ENCODE data around the gene KANK3. TPM values are rescaled to one million over a fixed set of nuclear protein-coding genes. Genes with fewer than 3 reads are reported as not detected.

KANK3 gene
- total and polyA plus RNA-seq, 9 donors = 9.4 to 18.9 (median 12.4) TPM

GRCh38 chr19:8331263-8331845, 11.7 kb downstream of the KANK3 start:
- DNase-seq = no peak
- Histone ChIP-seq H3K9me3 (replicated peaks; ENCODE audit: control insufficient read depth, low read depth, low read length) (peaks cover 4% of the 10 kb centered on the region), H3K36me3 (ENCODE audit: control insufficient read depth, insufficient read depth, low read length) (no peaks in the 10 kb centered on the region), H3K4me1 (ENCODE audit: control insufficient read depth, insufficient read depth, low read length) (peaks cover 16% of the 10 kb centered on the region), H3K4me3 (ENCODE audit: low read length) (no peak overlapping the region), H3K27me3 (ENCODE audit: control insufficient read depth, insufficient read depth, low read length) (peaks cover 52% of the 10 kb centered on the region), H3K27ac (ENCODE audit: low read length) (no peak overlapping the region)
- 80% methylated on average over 3 of the region's 8 CpGs for WGBS (ENCODE audit: insufficient coverage)

- Histone ChIP-seq H3K9me3 (replicated peaks; ENCODE audit: control insufficient read depth, low read depth, low read length) (peaks cover 4% of the 10 kb centered on the region), H3K27ac (ENCODE audit: low read length) (no peak overlapping the region), H3K4me3 (ENCODE audit: low read length) (no peak overlapping the region), H3K4me1 (ENCODE audit: control insufficient read depth, insufficient read depth, low read length) (peaks cover 16% of the 10 kb centered on the region), H3K36me3 (ENCODE audit: control insufficient read depth, insufficient read depth, low read length) (no peaks in the 10 kb centered on the region), H3K27me3 (ENCODE audit: control insufficient read depth, insufficient read depth, low read length) (peaks cover 44% of the 10 kb centered on the region)
- 72% methylated on average over 3 of the region's 3 CpGs for WGBS (ENCODE audit: insufficient coverage)
- no peak for DNase-seq
These were observed 13.1 kb downstream of the KANK3 start for GRCh38 chr19:8329996-8330395.

- Histone ChIP-seq H3K36me3 (ENCODE audit: control insufficient read depth, insufficient read depth, low read length) (peaks cover 19% of the 10 kb centered on the region), H3K4me1 (ENCODE audit: control insufficient read depth, insufficient read depth, low read length) (peaks cover 14% of the 10 kb centered on the region), H3K4me3 (ENCODE audit: low read length) (no peak overlapping the region), H3K27me3 (ENCODE audit: control insufficient read depth, insufficient read depth, low read length) (peaks cover 6% of the 10 kb centered on the region), H3K9me3 (replicated peaks; ENCODE audit: control insufficient read depth, low read depth, low read length) (peaks cover 4% of the 10 kb centered on the region), H3K27ac (ENCODE audit: low read length) (no peak overlapping the region)
- 100% methylated on average over 2 of the region's 3 CpGs for WGBS (ENCODE audit: insufficient coverage)
- DNase-seq = no peak
These were observed 17.6 kb downstream of the KANK3 start for GRCh38 chr19:8325454-8325853.

GRCh38 chr19:8324186-8325050, 18.6 kb downstream of the KANK3 start:
- Histone ChIP-seq H3K4me3 (ENCODE audit: low read length) (no peak overlapping the region), H3K36me3 (ENCODE audit: control insufficient read depth, insufficient read depth, low read length) (peaks cover 19% of the 10 kb centered on the region), H3K4me1 (ENCODE audit: control insufficient read depth, insufficient read depth, low read length) (peaks cover 23% of the 10 kb centered on the region), H3K27ac (ENCODE audit: low read length) (no peak overlapping the region), H3K9me3 (replicated peaks; ENCODE audit: control insufficient read depth, low read depth, low read length) (peaks cover 4% of the 10 kb centered on the region), H3K27me3 (ENCODE audit: control insufficient read depth, insufficient read depth, low read length) (peaks cover 4% of the 10 kb centered on the region)
- 66% methylated on average over 17 of the region's 17 CpGs for WGBS (ENCODE audit: insufficient coverage)
- no peak for DNase-seq

- DNase-seq = no peak
- Histone ChIP-seq H3K9me3 (replicated peaks; ENCODE audit: control insufficient read depth, low read depth, low read length) (peaks cover 4% of the 10 kb centered on the region), H3K4me3 (ENCODE audit: low read length) (no peak overlapping the region), H3K4me1 (ENCODE audit: control insufficient read depth, insufficient read depth, low read length) (peaks cover 23% of the 10 kb centered on the region), H3K27ac (ENCODE audit: low read length) (no peak overlapping the region), H3K27me3 (ENCODE audit: control insufficient read depth, insufficient read depth, low read length) (peaks cover 4% of the 10 kb centered on the region), H3K36me3 (ENCODE audit: control insufficient read depth, insufficient read depth, low read length) (peaks cover 19% of the 10 kb centered on the region)
- WGBS (ENCODE audit: insufficient coverage) = 100% methylated on average over 1 of the region's 1 CpG
These were observed 19.3 kb downstream of the KANK3 start for GRCh38 chr19:8323781-8324185.

- Histone ChIP-seq H3K9me3 (replicated peaks; ENCODE audit: control insufficient read depth, low read depth, low read length) (peaks cover 4% of the 10 kb centered on the region), H3K4me1 (ENCODE audit: control insufficient read depth, insufficient read depth, low read length) (peaks cover 23% of the 10 kb centered on the region), H3K27me3 (ENCODE audit: control insufficient read depth, insufficient read depth, low read length) (peaks cover under 1% of the 10 kb centered on the region), H3K27ac (ENCODE audit: low read length) (no peak overlapping the region), H3K36me3 (ENCODE audit: control insufficient read depth, insufficient read depth, low read length) (peaks cover 21% of the 10 kb centered on the region), H3K4me3 (ENCODE audit: low read length) (peak overlapping the region; percentile 87)
- 69% methylated on average over 4 of the region's 7 CpGs for WGBS (ENCODE audit: insufficient coverage)
- no peak for DNase-seq
These were observed 20.4 kb downstream of the KANK3 start for GRCh38 chr19:8322638-8322997.

- Histone ChIP-seq H3K9me3 (replicated peaks; ENCODE audit: control insufficient read depth, low read depth, low read length) (peaks cover 4% of the 10 kb centered on the region), H3K36me3 (ENCODE audit: control insufficient read depth, insufficient read depth, low read length) (peaks cover 22% of the 10 kb centered on the region), H3K4me3 (ENCODE audit: low read length) (peak overlapping the region; percentile 87), H3K4me1 (ENCODE audit: control insufficient read depth, insufficient read depth, low read length) (peaks cover 23% of the 10 kb centered on the region), H3K27me3 (ENCODE audit: control insufficient read depth, insufficient read depth, low read length) (no peaks in the 10 kb centered on the region), H3K27ac (ENCODE audit: low read length) (peak overlapping the region; percentile 83)
- WGBS (ENCODE audit: insufficient coverage) = 3% methylated on average over 11 of the region's 30 CpGs
- DNase-seq = no peak
These were observed 20.9 kb downstream of the KANK3 start for GRCh38 chr19:8321986-8322637.

GRCh38 chr19:8321067-8321985, 21.7 kb downstream of the KANK3 start, which contains the start of the genes NDUFA7 and RPS28:
Gene NDUFA7 (minus strand): TSS chr19:8321375. CDS start chr19:8321358, 17 bp downstream.
Gene RPS28 (plus strand): TSS chr19:8321496. CDS start chr19:8321531, 35 bp downstream.
- Histone ChIP-seq H3K9me3 (replicated peaks; ENCODE audit: control insufficient read depth, low read depth, low read length) (no peaks in the 10 kb centered on the region), H3K4me1 (ENCODE audit: control insufficient read depth, insufficient read depth, low read length) (peaks cover 23% of the 10 kb centered on the region)
- under 1% methylated on average over 71 of the region's 72 CpGs for WGBS (ENCODE audit: insufficient coverage)

GRCh38 chr19:8320564-8321066, 22.4 kb downstream of the KANK3 start:
- Histone ChIP-seq H3K4me1 (ENCODE audit: control insufficient read depth, insufficient read depth, low read length) (peaks cover 23% of the 10 kb centered on the region), H3K9me3 (replicated peaks; ENCODE audit: control insufficient read depth, low read depth, low read length) (no peaks in the 10 kb centered on the region), H3K27ac (ENCODE audit: low read length) (peak overlapping the region; percentile 91), H3K27me3 (ENCODE audit: control insufficient read depth, insufficient read depth, low read length) (no peaks in the 10 kb centered on the region), H3K36me3 (ENCODE audit: control insufficient read depth, insufficient read depth, low read length) (peaks cover 33% of the 10 kb centered on the region), H3K4me3 (ENCODE audit: low read length) (peak overlapping the region; percentile 87)
- DNase-seq = no peak
- 4% methylated on average over 16 of the region's 16 CpGs for WGBS (ENCODE audit: insufficient coverage)

More at GRCh38 chr19:8321067-8321985, 21.7 kb downstream of the KANK3 start, which contains the start of the genes NDUFA7 and RPS28:
- Histone ChIP-seq H3K4me3 (ENCODE audit: low read length) (peak within 1 kb of the TSS; percentile 87), H3K27ac (ENCODE audit: low read length) (peak within 1 kb of the TSS; percentile 91), H3K27me3 (ENCODE audit: control insufficient read depth, insufficient read depth, low read length) (no peaks in the 10 kb centered on the region), H3K36me3 (ENCODE audit: control insufficient read depth, insufficient read depth, low read length) (peaks cover 30% of the 10 kb centered on the region)
- DNase-seq = peak; percentile 98

All from muscle of leg (tissue), 11 donors.